WTC11 (cell line): ENCODE results near the gene CACUL1. TPM values are rescaled to one million over a fixed set of nuclear protein-coding genes. Genes with fewer than 3 reads are reported as not detected.

Experiments used
- ATAC-seq: fragments of 200-7000 bp; cut with Tn5 transposase; 2 replicates; pipeline ENCODE4 v1.10.0; 2021; ENCODE audit warnings: mild to moderate bottlenecking, moderate library complexity
- CTCF ChIA-PET: fragments of 300-600 bp; sonication (Branson Sonifier 250); formaldehyde crosslinking; loops from one replicate; lab custom pipeline; 2021; ENCODE audit warnings: antibody characterized with exemption; lab: Charles Lee
- POLR2A ChIA-PET: fragments of 350-600 bp; sonication (Branson Sonifier 250); formaldehyde crosslinking; loops from one replicate; lab custom pipeline; 2021; ENCODE audit warnings: antibody characterized with exemption; lab: Charles Lee
- DNase-seq: peaks from one replicate; pipeline ENCODE4 v3.0.0; 2021; ENCODE audit warnings: low spot score
- H3K27ac Mint-ChIP-seq: 2 replicates; pipeline ENCODE4 v1.8.0; 2021; ENCODE audit warnings: mixed read lengths
- H3K27me3 Mint-ChIP-seq: 2 replicates; pipeline ENCODE4 v1.8.0; 2021; ENCODE audit warnings: low read depth, mild to moderate bottlenecking, moderate library complexity, mixed read lengths
- H3K36me3 Mint-ChIP-seq: 2 replicates; pipeline ENCODE4 v1.8.0; 2021; ENCODE audit warnings: mixed read lengths
- H3K4me1 Mint-ChIP-seq: 2 replicates; pipeline ENCODE4 v1.8.0; 2022; ENCODE audit warnings: mixed read lengths
- H3K4me3 Mint-ChIP-seq: 2 replicates; pipeline ENCODE4 v1.8.0; 2021; ENCODE audit warnings: mild to moderate bottlenecking, moderate library complexity, mixed read lengths
- H3K9me3 Mint-ChIP-seq: 2 replicates; pipeline ENCODE4 v1.8.0; 2021; ENCODE audit warnings: mixed read lengths
- ATF1 ChIP-seq: sonication (generic); formaldehyde crosslinking; IDR thresholded peaks from 2 replicates; pipeline ENCODE4 v1.8.1; 2023; ENCODE audit warnings: mild to moderate bottlenecking, moderate library complexity, missing genetic modification reagents
- CREB1 ChIP-seq: sonication (generic); formaldehyde crosslinking; IDR thresholded peaks from 2 replicates; pipeline ENCODE4 v1.8.0; 2023; ENCODE audit warnings: mild to moderate bottlenecking, missing genetic modification reagents
- ETV6 ChIP-seq: sonication (generic); formaldehyde crosslinking; IDR thresholded peaks from 2 replicates; pipeline ENCODE4 v1.8.1; 2022; ENCODE audit warnings: mild to moderate bottlenecking, missing genetic modification reagents
- FOXK1 ChIP-seq: sonication (generic); formaldehyde crosslinking; IDR thresholded peaks from 2 replicates; pipeline ENCODE4 v1.8.0; 2022; ENCODE audit warnings: mild to moderate bottlenecking, moderate library complexity, missing genetic modification reagents
- FOXP1 ChIP-seq: sonication (generic); formaldehyde crosslinking; IDR thresholded peaks from 2 replicates; pipeline ENCODE4 v1.8.0; 2022; ENCODE audit warnings: missing genetic modification reagents, mild to moderate bottlenecking, moderate library complexity, borderline replicate concordance
- KAT7 ChIP-seq: sonication (generic); formaldehyde crosslinking; IDR thresholded peaks from 2 replicates; pipeline ENCODE4 v1.8.1; 2023; ENCODE audit warnings: missing genetic modification reagents, mild to moderate bottlenecking, borderline replicate concordance
- NR1H2 ChIP-seq: sonication (generic); formaldehyde crosslinking; IDR thresholded peaks from 2 replicates; pipeline ENCODE4 v1.9.0; 2021; ENCODE audit warnings: mild to moderate bottlenecking, moderate library complexity, missing genetic modification reagents
- PRRX2 ChIP-seq: fragments of 250-450 bp; sonication (Bioruptor Pico); IDR thresholded peaks from 2 replicates; pipeline ENCODE4 v1.8.0; 2021; ENCODE audit warnings: mild to moderate bottlenecking
- ZNF138 ChIP-seq: sonication (generic); formaldehyde crosslinking; conservative IDR thresholded peaks from 2 replicates; pipeline ENCODE4 v1.8.1; 2022; ENCODE audit warnings: mild to moderate bottlenecking, moderate library complexity, missing genetic modification reagents
- total RNA-seq: library from RNA; stranded (reverse); gene quantifications from 3 replicates; pipeline ENCODE4 v1.2.3, GENCODE V29; 2021
- TF ChIP-seq, protein P1 (sequence below): sonication (generic); formaldehyde crosslinking; IDR thresholded peaks from 2 replicates; pipeline ENCODE4 v1.8.1; 2023; ENCODE audit warnings: mild to moderate bottlenecking, missing genetic modification reagents
- TF ChIP-seq, protein P2 (sequence below): sonication (generic); formaldehyde crosslinking; IDR thresholded peaks from 2 replicates; pipeline ENCODE4 v1.8.1; 2022; ENCODE audit warnings: low read depth, mild to moderate bottlenecking, moderate library complexity, missing genetic modification reagents, borderline replicate concordance
- TF ChIP-seq, protein P3 (sequence below): sonication (generic); formaldehyde crosslinking; conservative IDR thresholded peaks from 2 replicates; pipeline ENCODE4 v1.8.1; 2023; ENCODE audit warnings: mild to moderate bottlenecking, low read depth, missing genetic modification reagents, moderate library complexity
- TF ChIP-seq, protein P4 (sequence below): fragments of 250-450 bp; sonication (Bioruptor Pico); IDR thresholded peaks from 2 replicates; pipeline ENCODE4 v1.9.0; 2021; ENCODE audit warnings: mild to moderate bottlenecking, borderline replicate concordance
- TF ChIP-seq, protein P5 (sequence below): sonication (generic); formaldehyde crosslinking; IDR thresholded peaks from 2 replicates; pipeline ENCODE4 v1.8.0; 2023; ENCODE audit warnings: missing genetic modification reagents
- TF ChIP-seq, protein P6 (sequence below): sonication (generic); formaldehyde crosslinking; IDR thresholded peaks from 2 replicates; pipeline ENCODE4 v1.8.0; 2022; ENCODE audit warnings: mild to moderate bottlenecking, missing genetic modification reagents

Gene CACUL1
- total RNA-seq, 1 experiment from 2014 or later, result 41.5 TPM

DNA sequence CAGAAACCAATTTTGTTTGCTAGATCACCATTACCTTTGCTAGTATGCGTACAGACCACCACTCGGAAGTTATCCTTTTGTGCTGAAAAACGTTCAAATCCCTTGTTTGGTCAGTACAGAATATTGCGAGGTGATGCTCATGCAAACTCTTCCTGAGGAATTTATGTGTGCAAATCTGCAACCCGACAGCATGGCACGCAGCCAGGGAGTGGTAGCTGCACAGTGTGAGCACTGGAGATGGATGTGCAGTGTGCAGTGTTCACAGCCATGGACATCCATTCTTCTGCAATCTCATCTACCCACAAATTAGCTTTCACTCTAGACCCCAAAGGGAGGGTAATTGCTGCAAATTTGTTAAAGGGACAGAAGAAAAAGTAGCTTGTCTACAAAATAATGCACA lies 72.2 kb downstream of the CACUL1 start (continued):
- TF ChIP-seq, protein P1, sequence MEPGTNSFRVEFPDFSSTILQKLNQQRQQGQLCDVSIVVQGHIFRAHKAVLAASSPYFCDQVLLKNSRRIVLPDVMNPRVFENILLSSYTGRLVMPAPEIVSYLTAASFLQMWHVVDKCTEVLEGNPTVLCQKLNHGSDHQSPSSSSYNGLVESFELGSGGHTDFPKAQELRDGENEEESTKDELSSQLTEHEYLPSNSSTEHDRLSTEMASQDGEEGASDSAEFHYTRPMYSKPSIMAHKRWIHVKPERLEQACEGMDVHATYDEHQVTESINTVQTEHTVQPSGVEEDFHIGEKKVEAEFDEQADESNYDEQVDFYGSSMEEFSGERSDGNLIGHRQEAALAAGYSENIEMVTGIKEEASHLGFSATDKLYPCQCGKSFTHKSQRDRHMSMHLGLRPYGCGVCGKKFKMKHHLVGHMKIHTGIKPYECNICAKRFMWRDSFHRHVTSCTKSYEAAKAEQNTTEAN (CRISPR knock-in tag), result no peak

DNA sequence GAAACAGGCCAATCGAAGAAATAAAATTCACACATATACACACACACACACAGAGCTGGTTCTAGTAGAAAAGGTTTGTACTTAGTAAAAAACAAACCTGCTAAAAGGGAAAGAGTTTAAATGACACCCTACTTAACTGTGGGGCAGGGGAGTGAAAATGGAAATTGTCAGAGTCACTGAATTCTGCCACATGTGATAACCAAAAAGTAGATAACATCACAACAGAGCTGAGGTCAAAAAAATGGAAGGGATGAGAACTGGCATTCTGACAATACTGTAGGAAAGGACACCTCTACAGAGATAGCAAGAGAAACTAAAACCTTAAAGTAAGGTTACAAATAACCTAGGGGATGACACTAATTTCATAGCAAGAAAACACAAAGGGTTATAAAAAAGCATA lies 74.6 kb downstream of the CACUL1 start:
- no peak for ATAC-seq
- Mint-ChIP-seq H3K4me1 (no peaks in the 10 kb centered on the region), H3K9me3 (no peaks in the 10 kb centered on the region), H3K4me3 (no peak overlapping the region), H3K36me3 (peaks cover 15% of the 10 kb centered on the region), H3K27me3 (no peaks in the 10 kb centered on the region), H3K27ac (no peak overlapping the region)
- DNase-seq, result no peak
- POLR2A ChIA-PET, result no interaction called here
- CTCF ChIA-PET, result no interaction called here
- no peak for TF ChIP-seq ZNF138 (CRISPR knock-in tag)
- TF ChIP-seq, protein P2, sequence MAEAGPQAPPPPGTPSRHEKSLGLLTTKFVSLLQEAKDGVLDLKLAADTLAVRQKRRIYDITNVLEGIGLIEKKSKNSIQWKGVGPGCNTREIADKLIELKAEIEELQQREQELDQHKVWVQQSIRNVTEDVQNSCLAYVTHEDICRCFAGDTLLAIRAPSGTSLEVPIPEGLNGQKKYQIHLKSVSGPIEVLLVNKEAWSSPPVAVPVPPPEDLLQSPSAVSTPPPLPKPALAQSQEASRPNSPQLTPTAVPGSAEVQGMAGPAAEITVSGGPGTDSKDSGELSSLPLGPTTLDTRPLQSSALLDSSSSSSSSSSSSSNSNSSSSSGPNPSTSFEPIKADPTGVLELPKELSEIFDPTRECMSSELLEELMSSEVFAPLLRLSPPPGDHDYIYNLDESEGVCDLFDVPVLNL (CRISPR knock-in tag), result no peak
- TF ChIP-seq FOXP1 (CRISPR knock-in tag), result no peak
- TF ChIP-seq, protein P3, sequence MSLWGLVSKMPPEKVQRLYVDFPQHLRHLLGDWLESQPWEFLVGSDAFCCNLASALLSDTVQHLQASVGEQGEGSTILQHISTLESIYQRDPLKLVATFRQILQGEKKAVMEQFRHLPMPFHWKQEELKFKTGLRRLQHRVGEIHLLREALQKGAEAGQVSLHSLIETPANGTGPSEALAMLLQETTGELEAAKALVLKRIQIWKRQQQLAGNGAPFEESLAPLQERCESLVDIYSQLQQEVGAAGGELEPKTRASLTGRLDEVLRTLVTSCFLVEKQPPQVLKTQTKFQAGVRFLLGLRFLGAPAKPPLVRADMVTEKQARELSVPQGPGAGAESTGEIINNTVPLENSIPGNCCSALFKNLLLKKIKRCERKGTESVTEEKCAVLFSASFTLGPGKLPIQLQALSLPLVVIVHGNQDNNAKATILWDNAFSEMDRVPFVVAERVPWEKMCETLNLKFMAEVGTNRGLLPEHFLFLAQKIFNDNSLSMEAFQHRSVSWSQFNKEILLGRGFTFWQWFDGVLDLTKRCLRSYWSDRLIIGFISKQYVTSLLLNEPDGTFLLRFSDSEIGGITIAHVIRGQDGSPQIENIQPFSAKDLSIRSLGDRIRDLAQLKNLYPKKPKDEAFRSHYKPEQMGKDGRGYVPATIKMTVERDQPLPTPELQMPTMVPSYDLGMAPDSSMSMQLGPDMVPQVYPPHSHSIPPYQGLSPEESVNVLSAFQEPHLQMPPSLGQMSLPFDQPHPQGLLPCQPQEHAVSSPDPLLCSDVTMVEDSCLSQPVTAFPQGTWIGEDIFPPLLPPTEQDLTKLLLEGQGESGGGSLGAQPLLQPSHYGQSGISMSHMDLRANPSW (CRISPR knock-in tag), result no peak
- no peak for TF ChIP-seq FOXK1 (CRISPR knock-in tag)
- TF ChIP-seq ETV6 (CRISPR knock-in tag), result no peak

DNA sequence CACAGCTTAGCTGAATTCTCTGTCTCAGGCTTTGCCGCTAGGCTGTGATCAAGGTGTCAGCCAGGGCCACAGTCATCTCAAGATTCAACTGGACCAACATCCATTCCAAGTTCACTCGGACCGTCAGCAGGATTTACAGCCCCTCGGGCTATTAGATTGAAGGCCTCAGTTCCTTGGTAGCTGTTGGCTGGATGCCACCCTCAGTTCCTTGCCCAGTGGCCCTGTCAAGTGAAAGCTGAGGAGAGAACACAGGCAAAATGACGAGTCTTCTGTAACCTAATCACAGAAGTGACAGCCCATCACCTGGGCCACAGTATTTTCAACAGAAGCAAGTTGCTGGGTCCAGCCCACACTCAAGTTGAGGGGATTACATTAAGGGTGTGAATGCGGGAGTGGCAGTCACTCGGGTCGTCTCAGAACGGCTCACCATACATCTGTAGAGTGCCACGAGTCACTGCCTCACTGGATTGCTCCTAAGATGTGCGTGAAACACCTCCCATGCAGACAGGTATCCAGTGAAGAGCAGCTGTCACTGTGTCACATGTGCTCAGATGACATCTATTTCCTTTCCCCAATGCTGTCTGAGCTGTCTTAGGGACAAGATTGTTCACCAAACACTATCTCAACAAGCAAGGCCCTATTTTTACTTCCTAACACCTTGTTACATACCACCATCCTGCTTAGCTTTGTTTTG lies 80.4 kb downstream of the CACUL1 start:
- ATAC-seq (no peak), DNase-seq (no peak)
- Mint-ChIP-seq H3K4me3 (no peak overlapping the region), H3K27me3 (no peaks in the 10 kb centered on the region), H3K27ac (no peak overlapping the region), H3K4me1 (0 out of 2 replicates have a peak, but pooled peaks cover 6% of the 10 kb centered on the region), H3K9me3 (no peaks in the 10 kb centered on the region), H3K36me3 (no peaks in the 10 kb centered on the region)
- no peak for TF ChIP-seq FOXP1 (CRISPR knock-in tag)
- no peak for TF ChIP-seq FOXK1 (CRISPR knock-in tag)
- TF ChIP-seq, protein P4, sequence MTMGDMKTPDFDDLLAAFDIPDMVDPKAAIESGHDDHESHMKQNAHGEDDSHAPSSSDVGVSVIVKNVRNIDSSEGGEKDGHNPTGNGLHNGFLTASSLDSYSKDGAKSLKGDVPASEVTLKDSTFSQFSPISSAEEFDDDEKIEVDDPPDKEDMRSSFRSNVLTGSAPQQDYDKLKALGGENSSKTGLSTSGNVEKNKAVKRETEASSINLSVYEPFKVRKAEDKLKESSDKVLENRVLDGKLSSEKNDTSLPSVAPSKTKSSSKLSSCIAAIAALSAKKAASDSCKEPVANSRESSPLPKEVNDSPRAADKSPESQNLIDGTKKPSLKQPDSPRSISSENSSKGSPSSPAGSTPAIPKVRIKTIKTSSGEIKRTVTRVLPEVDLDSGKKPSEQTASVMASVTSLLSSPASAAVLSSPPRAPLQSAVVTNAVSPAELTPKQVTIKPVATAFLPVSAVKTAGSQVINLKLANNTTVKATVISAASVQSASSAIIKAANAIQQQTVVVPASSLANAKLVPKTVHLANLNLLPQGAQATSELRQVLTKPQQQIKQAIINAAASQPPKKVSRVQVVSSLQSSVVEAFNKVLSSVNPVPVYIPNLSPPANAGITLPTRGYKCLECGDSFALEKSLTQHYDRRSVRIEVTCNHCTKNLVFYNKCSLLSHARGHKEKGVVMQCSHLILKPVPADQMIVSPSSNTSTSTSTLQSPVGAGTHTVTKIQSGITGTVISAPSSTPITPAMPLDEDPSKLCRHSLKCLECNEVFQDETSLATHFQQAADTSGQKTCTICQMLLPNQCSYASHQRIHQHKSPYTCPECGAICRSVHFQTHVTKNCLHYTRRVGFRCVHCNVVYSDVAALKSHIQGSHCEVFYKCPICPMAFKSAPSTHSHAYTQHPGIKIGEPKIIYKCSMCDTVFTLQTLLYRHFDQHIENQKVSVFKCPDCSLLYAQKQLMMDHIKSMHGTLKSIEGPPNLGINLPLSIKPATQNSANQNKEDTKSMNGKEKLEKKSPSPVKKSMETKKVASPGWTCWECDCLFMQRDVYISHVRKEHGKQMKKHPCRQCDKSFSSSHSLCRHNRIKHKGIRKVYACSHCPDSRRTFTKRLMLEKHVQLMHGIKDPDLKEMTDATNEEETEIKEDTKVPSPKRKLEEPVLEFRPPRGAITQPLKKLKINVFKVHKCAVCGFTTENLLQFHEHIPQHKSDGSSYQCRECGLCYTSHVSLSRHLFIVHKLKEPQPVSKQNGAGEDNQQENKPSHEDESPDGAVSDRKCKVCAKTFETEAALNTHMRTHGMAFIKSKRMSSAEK (CRISPR knock-in tag), result no peak
- TF ChIP-seq PRRX2 (CRISPR knock-in tag), result no peak
- no peak for TF ChIP-seq ATF1 (CRISPR knock-in tag)
- no peak for TF ChIP-seq CREB1 (CRISPR knock-in tag)
- TF ChIP-seq, protein P1 (CRISPR knock-in tag), result no peak
- no peak for TF ChIP-seq ETV6 (CRISPR knock-in tag)
- no peak for TF ChIP-seq NR1H2 (CRISPR knock-in tag)
- no peak for TF ChIP-seq KAT7 (CRISPR knock-in tag)
- TF ChIP-seq, protein P5, sequence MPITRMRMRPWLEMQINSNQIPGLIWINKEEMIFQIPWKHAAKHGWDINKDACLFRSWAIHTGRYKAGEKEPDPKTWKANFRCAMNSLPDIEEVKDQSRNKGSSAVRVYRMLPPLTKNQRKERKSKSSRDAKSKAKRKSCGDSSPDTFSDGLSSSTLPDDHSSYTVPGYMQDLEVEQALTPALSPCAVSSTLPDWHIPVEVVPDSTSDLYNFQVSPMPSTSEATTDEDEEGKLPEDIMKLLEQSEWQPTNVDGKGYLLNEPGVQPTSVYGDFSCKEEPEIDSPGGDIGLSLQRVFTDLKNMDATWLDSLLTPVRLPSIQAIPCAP, result no peak
- TF ChIP-seq, protein P6, sequence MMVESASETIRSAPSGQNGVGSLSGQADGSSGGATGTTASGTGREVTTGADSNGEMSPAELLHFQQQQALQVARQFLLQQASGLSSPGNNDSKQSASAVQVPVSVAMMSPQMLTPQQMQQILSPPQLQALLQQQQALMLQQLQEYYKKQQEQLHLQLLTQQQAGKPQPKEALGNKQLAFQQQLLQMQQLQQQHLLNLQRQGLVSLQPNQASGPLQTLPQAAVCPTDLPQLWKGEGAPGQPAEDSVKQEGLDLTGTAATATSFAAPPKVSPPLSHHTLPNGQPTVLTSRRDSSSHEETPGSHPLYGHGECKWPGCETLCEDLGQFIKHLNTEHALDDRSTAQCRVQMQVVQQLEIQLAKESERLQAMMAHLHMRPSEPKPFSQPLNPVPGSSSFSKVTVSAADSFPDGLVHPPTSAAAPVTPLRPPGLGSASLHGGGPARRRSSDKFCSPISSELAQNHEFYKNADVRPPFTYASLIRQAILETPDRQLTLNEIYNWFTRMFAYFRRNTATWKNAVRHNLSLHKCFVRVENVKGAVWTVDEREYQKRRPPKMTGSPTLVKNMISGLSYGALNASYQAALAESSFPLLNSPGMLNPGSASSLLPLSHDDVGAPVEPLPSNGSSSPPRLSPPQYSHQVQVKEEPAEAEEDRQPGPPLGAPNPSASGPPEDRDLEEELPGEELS (CRISPR knock-in tag), result no peak
- POLR2A ChIA-PET, result no interaction called here
- CTCF ChIA-PET, result interaction anchor here (0.6 kb wide), 1 partner anchor 449 kb away, joined by 3 read pairs; no protein-coding TSS in a partner anchor
